Mammary epithelial cell (primary cell): ENCODE measurements around the gene ATN1.
"Not testable (repeated sequence)": the region's sequence is repeated elsewhere in the genome, so short reads cannot be mapped to it uniquely, and the experiment has no call there.

ENCODE experiments used
- EZH2 ChIP-seq: IDR thresholded peaks from 2 replicates; pipeline ENCODE4 v1.6.1; 2012; ENCODE audit warnings: low read length, inconsistent platforms, borderline replicate concordance
- TF ChIP-seq, protein P1 (sequence below), 2 donors: IDR thresholded peaks in 1 of 2; conservative IDR thresholded peaks in 1 of 2; 2 replicates each; pipeline ENCODE4 v1.5.1; 2011 to 2012; ENCODE audit warnings: inconsistent platforms in 2 of 2, low read length in 2 of 2, mild to moderate bottlenecking in 2 of 2, control low read depth in 1 of 2, low read depth in 1 of 2; ENCODE audit not compliant: insufficient read depth in 1 of 2; ENCODE audit errors: extremely low read depth in 1 of 2

DNA sequence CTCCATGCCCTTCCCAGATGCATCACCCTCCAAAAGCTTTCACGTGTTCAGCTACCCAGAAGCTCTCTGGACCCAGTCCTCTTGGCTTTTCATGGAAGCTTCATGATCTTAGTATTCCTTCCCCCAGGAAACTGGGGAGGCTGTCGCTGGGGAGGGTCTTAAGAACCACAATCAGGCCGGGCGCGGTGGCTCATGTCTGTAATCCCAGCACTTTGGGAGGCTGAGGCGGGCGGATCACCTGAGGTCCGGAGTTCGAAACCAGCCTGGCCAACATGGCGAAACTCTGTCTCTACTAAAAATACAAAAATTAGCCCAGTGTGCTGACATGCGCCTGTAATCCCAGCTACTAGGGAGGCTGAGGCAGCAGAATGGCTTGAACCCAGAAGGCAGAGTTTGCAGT, 19.6 kb upstream of the ATN1 start:
- TF ChIP-seq EZH2: not testable (repeated sequence)
- TF ChIP-seq, protein P1, sequence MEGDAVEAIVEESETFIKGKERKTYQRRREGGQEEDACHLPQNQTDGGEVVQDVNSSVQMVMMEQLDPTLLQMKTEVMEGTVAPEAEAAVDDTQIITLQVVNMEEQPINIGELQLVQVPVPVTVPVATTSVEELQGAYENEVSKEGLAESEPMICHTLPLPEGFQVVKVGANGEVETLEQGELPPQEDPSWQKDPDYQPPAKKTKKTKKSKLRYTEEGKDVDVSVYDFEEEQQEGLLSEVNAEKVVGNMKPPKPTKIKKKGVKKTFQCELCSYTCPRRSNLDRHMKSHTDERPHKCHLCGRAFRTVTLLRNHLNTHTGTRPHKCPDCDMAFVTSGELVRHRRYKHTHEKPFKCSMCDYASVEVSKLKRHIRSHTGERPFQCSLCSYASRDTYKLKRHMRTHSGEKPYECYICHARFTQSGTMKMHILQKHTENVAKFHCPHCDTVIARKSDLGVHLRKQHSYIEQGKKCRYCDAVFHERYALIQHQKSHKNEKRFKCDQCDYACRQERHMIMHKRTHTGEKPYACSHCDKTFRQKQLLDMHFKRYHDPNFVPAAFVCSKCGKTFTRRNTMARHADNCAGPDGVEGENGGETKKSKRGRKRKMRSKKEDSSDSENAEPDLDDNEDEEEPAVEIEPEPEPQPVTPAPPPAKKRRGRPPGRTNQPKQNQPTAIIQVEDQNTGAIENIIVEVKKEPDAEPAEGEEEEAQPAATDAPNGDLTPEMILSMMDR (conservative IDR thresholded peaks at IDR 0.05 in 1 of 2, IDR thresholded peaks at IDR 0.05 in 1 of 2; ENCODE audit: extremely low read depth in 1 of 2, insufficient read depth in 1 of 2, low read depth in 1 of 2, low read length in 2 of 2): not testable (repeated sequence)
